IPS DF 19.7 (cell line): ENCODE measurements around the gene LCE3B.
"Not testable (repeated sequence)": the region's sequence is repeated elsewhere in the genome, so short reads cannot be mapped to it uniquely, and the experiment has no call there.

Experiments
- DNase-seq: peaks from one replicate; pipeline ENCODE4 v3.0.0-alpha.2; 2013; ENCODE audit warnings: low read depth, low spot score

Gene LCE3B, protein sequence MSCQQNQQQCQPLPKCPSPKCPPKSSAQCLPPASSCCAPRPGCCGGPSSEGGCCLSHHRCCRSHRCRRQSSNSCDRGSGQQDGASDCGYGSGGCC

DNA sequence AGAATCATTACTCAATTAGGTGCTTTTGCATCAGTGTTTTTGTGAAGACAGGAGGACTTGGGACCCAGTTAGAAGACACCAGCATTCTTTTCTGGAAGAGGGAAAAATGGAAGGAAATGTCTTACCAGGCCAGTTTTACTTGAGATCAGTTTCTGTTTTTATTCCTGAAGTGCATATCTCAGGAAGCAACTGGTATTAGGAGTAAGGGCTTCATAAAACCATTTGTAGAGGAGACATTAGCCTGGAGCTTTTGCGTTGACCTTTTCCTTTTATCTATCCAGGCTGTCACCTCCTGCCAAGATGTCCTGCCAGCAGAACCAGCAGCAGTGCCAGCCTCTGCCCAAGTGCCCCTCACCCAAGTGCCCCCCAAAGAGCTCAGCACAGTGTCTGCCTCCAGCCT, at the start of gene LCE3B:
TSS of gene LCE3B (plus strand) at position 301 of the 400 bp plus-strand sequence. CDS start at position 301, 0 bp downstream.
- DNase-seq, result no peak

DNA sequence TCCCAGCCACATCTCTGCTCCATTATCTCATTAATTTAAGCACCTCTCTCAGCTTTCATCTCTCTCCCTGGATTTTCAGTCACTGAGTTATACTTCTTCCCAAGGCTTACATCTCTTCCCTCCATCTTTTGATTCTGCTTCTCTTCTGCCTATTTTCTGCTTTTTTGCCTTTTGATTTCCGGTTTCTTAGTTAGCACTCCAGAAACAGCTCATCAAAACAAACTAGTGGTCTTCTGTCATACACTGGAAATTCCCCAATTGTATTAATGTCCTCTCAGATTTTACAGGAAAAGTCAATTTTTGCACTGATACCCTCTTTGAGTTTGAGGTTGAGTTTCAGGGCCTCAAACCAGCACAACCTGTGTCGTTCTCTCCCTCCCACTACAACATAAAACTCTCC, 48.5 kb upstream of the LCE3B start:
- no peak for DNase-seq

DNA sequence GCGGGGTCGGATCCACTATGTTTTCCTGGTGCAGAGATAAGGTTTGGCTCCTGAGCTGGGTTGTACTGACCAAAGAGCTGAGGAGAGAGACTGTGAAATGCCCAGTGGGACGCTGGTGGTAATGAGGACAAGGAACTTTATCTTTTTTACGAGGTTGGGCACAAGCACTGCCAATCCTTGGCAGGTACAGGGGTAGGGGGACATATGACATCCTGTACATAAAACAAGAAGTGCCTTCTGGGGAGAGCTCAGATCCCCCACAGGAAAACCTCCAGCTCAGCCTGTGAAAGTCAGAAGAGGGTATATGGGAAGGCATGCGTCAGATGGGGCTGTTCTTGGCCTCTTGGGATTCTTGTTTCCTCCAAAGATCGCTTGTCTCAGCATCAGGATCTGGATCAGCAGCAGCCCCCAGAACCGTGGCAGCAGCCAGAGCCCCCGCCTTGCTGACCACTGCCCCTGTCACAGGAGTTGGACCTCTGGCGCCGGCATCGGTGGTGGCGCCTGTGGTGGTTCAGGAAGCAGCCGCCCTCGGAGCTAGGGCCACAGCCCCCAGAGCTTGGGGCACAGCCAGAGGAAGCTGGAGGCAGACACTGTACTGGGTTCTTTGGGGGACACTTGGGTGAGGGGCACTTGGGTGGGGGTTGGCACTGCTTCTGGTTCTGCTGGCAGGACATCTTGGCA, 47.9 kb upstream of the LCE3B start:
- DNase-seq, result no peak

DNA sequence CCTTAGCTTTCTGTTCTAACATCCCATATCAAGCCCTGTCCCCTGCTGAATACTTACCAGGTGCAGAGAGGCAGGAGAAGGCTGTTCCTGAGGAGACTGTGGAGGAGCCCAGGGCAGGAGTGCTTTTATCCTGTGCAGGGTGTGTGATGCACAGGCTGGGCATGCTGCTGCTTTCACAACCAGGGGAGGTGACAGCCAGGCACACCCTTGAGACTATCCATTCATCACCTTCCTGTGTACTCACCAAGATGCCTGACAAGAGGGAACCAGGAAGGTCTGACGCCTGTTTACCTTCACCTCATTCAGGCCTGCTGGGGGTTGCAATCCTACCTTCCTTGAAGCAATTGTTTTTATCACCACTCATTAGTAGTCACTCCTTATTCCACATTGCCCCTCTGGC, 46.9 kb upstream of the LCE3B start, which contains the start of gene LCE3E:
TSS of gene LCE3E (minus strand) at position 100 of the 400 bp plus-strand sequence. CDS start 572 bp downstream, outside the sequence.
- DNase-seq, result no peak

DNA sequence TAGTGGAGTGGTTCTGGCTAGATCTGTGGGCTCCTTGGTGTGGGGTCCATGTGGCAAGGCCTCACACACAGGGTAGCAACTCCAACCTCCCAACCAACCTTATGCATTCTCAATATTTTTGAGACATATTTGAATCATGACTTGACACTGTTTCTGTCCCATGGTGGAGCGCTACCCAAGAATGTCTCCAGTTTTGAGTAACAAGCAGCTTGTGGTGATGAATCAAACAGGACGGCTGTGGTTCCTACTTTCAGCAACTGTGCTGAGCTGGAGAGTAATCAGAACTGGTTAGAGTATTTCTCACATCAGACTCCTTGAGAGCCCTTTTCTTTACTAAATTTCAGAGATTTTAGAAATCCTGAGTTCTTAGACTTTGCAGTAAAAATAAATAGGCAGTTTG, 36.4 kb upstream of the LCE3B start:
- no peak for DNase-seq

DNA sequence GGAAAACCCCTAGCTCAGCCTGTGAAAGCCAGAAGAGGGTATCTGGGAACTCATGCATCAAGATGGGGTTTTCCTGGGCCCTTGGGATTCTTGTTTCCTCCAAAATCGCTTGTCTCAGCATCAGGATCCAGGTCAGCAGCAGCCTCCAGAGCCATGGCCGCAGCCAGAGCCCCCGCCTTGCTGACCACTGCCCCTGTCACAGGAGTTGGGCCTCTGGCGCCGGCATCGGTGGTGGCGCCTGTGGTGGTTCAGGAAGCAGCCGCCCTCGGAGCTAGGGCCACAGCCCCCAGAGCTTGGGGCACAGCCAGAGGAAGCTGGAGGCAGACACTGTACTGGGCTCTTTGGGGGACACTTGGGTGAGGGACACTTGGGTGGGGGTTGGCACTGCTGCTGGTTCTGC, 34.1 kb upstream of the LCE3B start:
- not testable (repeated sequence) for DNase-seq

DNA sequence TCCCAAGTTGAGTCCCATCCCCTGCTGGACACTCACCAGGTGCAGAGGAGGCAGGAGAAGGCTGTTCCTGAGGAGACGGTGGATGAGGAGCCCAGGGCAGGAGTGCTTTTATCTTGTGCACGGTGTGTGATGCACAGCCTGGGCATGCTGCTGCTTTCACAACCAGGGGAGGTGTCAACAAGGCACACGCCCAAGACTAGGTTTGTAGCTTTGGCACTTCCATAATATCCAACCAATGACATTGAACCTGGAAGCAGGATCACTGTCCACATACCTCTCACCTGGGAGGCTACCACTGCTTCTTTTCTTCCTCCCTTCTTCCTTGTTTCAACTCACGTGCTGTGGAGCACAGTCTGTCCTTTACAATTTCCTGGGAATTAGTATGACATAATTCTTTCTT, 33.2 kb upstream of the LCE3B start, which contains the start of gene LCE3D:
TSS of gene LCE3D (minus strand) at position 84 of the 400 bp plus-strand sequence. CDS start 580 bp downstream, outside the sequence.
- DNase-seq, result no peak

DNA sequence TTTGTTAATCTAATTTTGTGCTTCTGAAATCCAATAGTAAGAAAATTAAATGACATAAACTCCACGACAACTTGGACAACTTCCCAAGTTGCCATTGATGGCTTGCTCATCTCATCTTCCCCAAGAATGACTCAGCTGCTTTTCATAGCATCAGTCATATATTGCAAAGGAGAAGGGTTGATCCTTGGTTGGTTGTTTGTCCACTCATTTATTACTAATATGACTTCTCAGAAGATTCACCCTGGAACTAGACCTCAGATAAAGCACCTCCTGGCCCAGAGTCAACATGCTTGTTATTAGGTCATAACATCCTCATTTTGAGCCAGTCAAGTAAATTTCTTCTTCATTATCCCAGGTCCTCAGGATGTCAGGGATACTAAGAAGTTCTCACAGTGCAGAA, 31.0 kb upstream of the LCE3B start:
- DNase-seq, result no peak

DNA sequence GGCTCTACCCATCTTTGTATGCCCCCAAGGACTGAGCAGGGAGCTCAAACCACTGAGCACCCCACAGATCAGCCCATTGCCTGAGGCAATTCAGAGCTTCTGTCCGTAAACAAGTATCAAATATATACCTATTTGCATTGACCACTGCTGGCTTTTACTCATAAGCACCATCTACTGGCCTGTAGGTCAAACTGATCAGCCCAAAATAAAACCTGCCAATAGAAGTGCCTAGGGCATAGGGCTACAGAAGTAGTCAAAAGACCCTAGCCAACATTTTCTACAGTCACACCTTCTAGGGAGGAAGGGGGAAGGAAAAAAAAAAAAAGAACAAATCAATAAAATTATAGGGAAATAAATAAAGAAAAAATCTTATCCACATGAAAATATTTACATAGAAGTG, 28.0 kb upstream of the LCE3B start:
- no peak for DNase-seq

DNA sequence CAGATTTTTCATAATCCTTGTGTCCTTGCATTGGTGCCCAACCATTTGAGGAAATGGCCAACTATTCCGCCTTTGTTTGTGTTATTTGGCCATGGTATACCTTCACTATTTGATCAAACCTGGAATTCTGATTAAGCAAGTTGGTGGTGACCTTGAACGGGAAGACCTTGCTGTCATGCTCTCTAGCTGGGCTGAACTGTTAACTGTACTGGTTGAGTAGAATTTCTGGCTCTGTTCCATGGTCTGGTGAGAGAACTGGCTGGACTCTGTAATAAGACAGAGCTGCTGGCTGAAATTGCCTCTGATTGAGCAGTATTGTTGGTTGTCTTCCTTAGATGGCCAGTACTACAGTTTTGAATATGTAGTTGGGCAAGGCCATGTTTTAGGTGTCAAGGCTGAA, 16.6 kb upstream of the LCE3B start:
- no peak for DNase-seq

DNA sequence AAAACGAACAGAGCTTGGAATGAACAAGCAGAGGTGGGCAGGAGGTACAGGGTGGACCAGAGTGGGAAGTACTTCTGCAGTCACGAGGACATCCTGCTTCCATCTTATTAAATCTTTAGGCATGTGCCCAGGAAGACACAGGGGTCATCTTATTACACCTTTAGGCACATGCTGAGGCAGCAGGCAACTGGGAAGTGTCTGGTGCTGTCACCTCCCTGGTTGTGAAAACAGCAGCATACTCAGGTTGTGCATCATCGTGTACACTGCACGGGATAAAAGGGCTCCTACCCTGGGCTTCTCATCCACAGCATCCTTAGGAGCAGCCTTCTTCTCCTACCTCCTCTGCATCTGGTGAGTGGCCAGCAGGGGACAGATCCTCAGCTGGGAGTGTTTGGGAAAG, 13.7 kb upstream of the LCE3B start, which contains the start of gene LCE3C:
TSS of gene LCE3C (plus strand) at position 301 of the 400 bp plus-strand sequence. CDS start 498 bp downstream, outside the sequence.
- no peak for DNase-seq

DNA sequence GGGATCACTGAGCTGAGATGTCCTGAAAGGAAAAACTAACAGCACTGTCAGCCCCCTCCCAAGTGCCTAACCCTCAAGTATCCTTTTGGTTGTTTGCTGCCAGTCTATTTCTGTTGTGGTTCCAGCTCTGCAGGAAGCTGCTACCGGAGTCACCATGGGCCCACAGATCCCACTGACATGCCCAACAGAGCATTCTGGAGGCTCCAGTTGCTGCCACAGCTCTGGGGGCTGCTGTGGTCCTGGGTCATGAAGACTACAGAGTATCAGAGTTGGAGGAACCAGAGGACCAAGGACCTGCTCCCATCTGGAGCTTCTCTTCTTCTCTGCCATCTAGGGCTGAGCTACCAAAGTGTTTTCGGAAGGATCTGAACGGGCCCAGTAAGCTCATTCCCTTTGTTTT, 8.4 kb downstream of the LCE3B start:
- DNase-seq, result no peak

DNA sequence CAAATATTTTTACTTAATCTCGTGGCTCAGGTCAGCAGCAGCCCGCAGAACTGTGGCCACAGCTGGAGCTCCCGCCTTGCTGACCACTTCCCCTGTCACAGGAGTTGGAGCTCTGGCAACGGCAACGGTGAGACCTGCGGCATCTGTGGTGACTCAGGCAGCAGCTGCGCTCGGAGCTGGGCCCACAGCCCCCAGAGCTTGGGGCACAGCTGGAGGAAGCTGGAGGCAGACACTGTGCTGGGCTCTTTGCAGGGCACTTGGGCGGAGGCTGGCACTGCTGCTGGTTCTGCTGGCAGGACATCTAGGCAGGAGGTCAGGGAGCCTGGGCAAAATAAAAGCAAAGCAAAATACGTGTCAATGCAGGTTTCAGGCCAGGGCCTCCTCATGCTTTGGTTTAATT, 9.2 kb downstream of the LCE3B start, which contains the start of gene LCE3A:
TSS of gene LCE3A (minus strand) at position 301 of the 400 bp plus-strand sequence. CDS start at position 301, 0 bp downstream.
- DNase-seq, result no peak

DNA sequence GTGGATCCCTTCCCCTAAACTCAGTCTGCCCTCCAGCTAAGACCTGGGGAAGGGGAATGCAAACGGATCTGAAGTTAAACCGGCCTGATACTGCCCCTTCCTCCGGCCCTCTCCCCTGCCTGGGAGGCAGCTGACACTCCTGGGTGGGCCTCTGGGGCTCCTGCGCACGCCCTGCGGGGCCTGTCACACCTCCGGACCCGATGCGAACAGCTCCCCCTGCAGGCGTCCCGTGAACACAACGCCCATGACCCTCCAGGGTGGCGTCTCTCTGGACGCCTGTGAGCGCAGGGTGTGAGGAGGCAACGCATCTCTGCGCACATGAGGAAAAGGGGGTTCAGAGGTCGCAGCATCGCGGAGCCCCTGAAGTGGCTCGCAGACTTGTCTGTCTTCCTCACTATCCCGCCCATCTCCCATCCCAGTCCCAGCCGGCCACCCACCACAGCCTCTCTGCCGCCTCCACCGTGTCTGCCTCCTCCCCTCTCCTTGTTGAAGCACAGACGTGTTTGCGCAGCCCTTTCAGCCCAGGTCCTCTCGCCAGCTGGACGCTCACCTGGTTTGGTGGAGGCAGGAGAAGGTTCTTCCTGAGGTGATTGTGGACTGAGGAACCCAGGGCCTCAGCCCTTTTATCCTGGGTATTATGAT, 9.7 kb downstream of the LCE3B start:
- DNase-seq, result no peak

DNA sequence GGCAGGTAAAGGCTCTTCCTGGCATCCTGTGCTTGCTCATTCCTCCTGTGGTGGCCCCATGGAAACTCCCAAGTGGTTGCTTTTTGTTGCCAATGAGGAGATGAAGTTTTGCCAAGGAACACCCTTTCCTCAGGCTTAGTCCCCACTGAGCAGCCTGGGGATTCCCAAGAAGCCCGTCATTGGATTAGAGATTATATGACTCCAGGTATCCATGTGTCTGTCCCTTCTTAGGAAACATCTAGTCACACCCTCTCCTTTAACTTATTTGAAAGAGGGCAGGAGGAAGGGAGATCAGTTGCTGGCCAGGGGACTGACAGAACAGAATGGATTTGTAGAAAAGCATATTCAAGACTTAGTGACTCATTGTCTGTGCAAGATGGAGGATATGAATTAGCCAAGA, 13.1 kb downstream of the LCE3B start:
- DNase-seq, result no peak

DNA sequence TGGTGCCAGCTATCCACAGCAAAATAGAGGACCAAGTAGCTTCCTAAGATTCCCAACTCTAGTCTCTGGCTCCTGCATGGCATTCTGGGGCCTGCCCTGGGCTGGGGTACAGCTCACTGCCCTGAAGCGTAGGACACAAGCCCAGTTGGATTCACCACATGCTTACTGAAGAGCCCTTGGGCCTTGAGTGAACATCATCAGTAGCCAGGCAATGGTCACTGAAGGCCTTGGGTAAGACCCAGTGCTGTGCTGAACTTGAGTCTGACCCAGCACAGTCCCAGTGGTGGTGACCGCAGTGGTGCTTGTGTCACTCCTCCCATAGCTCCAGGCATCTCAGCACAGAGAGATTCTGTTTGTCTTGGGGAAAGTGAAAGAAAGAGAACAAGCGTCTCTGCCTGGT, 17.0 kb downstream of the LCE3B start:
- DNase-seq, result no peak

DNA sequence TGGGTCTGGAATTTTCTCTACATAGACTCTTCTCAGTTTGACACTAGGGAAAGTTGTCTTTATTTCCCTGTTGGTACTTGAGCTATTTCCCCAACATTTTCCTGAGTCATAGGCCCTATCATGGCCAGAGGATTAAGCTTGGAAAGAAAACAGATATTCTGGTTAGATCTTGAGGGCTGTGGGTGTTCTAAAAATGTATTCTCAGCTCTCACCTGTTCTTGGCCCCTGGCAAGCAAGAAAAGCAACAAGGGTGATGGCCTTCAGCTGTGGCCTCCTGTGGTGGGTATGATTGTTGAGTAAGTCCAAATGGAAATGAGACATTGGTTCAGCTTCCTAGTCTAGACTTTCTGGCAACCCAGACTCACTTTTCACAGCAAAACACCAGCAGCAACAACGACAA, 26.7 kb downstream of the LCE3B start:
- DNase-seq, result no peak

DNA sequence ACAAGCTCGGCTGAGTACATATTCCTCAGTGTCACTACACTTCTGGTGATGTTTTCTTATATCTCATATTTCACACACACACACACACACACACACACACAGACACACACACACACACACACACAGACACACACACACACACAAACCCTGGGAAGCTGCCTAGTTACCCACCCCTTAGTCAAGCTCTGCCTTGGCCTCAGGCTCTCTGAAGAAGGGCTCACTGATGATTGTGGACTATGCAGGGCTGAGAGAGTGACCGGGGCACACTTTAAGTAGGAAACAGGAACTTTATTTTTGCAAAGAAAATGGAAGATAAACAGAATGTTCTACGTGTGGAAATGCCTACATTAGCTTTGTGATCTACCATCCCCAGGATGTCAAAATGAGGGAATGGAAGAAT, 30.3 kb downstream of the LCE3B start:
- no peak for DNase-seq

DNA sequence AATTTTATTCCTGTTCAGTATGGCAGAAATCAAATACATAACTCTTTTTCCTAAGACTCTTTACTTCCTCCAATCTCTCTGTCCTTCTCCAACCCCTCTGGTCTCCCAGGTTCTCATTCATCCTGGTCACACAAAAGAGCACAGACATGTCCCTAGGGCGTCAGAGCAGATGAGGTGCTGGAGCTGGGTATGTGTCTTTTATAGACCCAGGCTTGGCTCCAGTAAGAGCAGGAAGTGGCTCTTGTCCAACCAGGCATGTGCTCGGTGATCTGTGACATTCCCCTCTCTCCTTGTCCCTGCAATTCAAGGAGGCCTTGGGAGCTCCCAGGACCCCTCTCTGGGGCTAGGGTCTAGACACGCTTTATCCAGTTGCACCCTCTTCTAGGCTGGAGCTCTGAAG, 31.5 kb downstream of the LCE3B start:
- no peak for DNase-seq

DNA sequence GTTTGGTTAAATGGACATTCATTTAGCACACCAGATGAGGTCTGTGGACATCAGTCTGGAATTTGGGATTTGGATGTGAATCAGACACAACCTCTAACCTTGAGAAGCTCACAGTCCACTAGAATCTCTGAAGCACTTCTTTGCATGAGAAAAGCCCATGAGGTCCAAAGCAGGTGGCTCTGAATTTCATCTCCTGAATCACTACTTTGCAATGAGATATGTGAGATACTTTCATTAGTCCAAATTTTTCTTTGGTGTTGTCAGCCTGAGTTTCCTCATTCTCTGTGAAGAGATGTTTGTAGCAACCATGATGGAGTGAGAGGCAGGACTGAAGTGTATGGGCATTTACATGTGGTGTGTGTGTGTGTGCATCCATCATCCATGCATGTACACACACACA, 33.0 kb downstream of the LCE3B start:
- no peak for DNase-seq

DNA sequence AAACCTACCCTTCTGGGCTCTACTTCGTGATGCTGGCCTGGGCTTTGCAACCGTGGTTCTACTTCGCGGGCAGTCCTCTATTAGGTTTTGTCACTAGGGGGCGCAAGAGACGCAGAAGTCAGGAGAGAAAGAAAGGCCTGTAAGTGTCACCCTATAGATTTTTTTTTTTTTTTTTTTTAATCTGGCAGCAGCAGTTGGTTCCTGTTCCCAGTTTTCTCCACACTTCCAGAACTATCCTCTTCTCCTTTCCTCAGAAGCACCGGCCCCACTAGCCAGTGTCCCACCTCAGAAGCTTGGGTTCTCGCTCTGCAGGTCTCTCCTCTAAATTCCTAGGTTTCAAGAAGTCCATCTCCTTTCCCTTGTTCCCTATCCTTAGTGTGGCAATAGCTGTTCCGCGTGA, 40.5 kb downstream of the LCE3B start:
- DNase-seq, result peak; percentile 20

DNA sequence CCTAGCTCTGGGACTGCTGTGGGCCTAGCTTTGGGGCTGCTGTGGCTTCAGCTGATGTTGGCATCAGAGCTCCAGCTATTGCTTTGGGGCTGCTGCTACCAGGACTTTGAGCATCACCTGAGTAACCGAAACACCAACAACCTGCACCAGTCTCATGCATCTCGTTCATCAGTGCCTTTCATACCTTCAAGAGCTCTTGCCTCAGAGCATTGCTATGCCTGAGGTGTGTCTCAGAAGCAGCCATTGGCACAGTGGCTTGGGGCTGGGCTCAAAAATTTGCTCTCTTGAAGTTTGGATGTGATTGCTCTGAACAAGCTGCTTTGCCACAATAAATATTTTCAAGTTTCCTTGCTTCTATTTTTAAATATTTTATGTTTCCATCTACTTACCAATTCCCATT, 42.8 kb downstream of the LCE3B start:
- DNase-seq, result no peak

DNA sequence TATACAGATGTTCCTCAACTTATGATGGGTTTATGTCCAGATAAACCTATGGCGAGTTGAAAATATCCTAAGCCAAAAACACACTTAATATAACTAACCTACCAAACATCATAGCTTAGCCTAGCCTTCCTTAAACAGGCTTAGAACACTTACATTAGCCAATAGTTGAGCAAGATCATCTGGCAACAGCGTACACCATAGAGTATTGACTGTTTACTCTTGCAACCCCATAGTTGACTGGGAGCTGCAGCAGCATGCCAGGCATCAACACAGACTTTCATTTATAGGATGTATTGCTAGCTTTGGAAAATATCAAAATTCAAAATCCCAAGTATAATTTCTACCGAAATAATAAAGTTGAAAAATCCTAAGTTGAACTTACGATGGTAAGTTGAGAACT, 44.1 kb downstream of the LCE3B start:
- no peak for DNase-seq
